ENCODE results near the gene ARF5.

ARF5 gene

DNA sequence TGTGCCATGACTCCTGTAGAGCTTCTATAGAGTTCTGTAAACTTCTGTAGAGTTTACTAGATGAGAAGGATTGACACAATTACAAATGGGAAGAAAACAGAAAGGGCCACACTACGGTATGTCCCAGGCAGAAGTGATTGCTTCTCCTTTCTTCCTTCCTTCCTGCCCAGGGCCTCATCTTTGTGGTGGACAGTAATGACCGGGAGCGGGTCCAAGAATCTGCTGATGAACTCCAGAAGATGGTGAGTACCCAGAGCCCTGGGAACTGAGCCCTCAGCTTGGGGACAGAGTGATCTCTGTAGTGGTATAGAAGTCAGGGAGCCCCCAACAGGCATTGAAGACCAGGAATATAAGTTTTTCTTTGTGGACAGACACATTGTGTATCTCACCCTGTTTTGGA lies 1.7 kb downstream of the ARF5 start:
- peak; percentile 5 for DNase-seq

DNA sequence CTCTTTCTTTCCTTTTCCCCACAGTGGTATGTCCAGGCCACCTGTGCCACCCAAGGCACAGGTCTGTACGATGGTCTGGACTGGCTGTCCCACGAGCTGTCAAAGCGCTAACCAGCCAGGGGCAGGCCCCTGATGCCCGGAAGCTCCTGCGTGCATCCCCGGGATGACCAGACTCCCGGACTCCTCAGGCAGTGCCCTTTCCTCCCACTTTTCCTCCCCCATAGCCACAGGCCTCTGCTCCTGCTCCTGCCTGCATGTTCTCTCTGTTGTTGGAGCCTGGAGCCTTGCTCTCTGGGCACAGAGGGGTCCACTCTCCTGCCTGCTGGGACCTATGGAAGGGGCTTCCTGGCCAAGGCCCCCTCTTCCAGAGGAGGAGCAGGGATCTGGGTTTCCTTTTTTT lies 3.0 kb downstream of the ARF5 start:
- DNase-seq: no peak

DNA sequence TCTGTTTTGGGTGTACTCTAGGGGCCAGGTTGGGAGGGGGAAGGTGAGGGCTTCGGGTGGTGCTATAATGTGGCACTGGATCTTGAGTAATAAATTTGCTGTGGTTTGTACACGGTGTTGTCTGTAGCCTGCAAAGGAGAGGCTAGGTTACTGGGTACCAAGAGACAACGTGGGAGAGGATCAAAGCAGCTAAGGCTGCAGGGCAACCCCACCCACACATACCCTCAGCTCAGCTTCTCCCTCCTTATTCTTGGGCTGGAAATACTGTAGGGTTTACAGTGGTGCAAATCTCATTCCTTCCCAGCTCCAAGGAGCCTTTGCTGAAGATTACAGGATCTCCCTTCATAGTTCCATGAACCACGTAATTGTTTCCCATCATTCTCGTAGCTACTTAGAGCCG lies 3.4 kb downstream of the ARF5 start:
- DNase-seq: no peak

DNA sequence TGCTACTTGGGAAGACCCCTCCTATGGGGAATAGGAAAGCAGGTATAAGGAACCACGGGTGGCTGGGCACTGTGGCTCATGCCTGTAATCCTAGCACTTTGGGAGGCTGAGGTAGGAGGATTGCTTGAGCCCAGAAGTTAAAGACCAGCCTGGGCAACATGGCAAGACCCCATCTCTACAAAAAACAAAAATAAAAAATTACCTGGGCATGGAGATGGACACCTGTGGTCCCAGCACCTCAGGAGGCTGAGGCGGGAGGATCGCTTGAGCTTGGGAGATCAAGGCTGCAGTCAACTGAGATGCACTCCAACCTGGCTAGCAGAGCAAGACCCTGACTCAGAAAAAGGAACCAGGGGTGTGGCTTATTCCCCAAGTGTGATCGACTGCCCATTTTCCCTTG lies 4.3 kb downstream of the ARF5 start:
- no peak for DNase-seq

DNA sequence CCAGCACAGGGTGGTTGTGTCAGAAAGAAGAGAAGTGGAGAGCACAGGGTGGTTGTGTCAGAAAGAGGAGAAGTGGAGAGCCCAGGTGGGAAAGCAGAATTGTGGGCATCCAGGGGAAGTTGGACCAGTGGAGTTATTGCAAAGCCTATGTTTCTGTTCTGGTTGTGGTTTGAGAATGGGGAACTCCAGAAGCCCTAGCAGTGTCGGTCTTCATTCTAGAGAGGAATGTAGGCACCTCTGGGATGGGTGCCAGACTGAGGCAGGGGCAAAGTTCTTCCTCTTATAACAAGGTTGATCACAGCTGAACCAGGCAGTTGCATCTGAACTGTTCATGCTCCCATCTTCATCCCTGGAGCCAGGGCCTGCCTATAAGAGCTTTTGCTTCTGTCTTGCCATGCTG lies 6.3 kb downstream of the ARF5 start:
- DNase-seq: peak; percentile 98

DNA sequence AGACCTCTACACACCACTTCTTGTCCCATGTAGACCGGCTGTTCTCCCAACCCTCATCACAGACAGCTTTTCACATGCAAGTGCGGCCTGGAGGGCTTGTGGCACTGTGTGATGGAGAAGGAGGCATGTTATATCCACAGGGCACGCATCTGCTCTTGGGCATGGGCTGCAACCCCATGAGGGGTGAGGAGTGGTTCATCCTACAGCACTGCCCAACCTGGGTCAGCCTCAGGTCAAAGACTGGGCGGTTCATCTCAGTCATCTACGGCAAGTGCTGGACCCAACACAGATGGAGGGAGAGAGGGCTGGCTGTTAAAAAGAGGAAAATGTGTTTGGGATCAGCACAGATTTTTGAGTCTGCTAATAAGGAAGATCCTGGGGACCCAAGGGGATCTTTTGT lies 7.5 kb downstream of the ARF5 start:
- DNase-seq: no peak

DNA sequence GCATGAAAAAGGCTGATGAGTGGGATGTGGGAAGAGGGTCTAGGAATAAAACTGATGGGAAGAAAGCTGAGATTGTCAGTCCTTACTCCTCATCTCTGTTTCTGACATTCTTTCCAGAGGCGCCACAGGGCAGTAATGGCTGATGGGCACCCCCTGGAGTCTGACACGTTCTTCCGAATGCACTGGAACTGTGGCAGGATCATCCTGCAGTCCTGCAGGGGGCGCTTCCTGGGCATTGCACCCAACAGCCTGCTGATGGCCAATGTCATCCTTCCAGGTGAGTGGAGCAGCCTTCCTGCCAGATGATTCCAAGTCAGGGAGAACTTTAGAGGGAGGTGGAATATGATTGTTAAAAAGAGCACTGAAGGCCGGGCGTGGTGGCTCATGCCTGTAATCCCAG lies 10.1 kb downstream of the ARF5 start:
- DNase-seq: no peak

DNA sequence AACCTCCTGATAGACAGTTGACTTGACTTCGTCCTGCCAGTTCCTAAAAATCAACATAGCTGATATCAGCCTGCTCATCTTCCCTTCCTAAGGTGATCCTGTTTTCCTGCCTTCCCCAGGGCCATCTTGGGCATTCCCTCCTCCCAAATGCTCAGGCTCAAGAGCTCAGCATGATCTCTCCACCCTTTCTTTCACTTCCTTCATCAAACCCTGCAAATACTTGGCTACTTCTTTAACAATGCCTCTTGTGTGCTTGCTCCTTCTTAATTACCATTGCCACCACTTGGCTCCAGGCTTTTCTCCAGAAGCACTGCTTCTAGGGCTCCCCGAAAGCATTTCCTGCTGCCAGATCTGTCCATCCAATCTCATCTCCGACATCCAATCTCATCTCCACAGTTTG lies 12.7 kb downstream of the ARF5 start:
- no peak for DNase-seq

DNA sequence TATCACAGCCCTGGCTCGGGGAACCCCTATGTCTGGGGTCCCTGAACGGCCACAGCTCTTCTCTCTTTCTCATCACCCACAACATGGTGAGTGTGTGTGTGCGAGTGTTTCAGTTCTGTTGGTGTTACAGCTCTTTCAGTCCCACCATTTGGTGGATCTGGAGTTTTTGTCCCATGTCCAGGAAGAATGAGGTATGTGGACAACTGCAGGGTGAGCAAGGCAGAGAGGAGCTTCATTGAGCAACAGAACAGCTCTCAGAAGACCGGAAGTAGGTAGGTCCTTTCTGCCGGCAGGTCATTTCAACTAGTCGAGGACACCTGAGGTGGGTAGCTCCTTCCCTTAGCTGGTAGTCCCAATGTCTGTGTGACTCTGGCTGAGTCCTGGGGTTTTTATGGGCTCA lies 20.2 kb downstream of the ARF5 start:
- DNase-seq: no peak

DNA sequence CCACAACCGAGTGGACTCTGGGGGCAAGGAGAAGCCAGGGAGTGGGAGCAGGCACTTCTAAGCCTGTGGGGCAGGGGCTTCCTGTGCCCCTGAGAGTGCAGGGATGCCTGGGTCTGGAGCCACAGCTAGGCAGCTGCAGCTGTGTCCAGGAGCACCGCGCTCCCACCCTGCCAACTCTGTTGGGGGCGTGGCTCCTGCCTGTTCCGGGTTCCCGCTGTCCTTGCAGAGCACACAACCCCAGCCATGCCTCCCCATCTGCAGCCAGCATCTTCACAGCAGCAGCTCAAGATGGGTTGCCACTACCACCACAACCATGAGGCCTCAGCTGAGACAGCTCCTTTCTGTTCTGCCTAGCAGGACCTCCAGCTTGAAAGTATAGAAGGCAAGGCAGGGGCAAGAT lies 21.1 kb downstream of the ARF5 start:
- no peak for DNase-seq

DNA sequence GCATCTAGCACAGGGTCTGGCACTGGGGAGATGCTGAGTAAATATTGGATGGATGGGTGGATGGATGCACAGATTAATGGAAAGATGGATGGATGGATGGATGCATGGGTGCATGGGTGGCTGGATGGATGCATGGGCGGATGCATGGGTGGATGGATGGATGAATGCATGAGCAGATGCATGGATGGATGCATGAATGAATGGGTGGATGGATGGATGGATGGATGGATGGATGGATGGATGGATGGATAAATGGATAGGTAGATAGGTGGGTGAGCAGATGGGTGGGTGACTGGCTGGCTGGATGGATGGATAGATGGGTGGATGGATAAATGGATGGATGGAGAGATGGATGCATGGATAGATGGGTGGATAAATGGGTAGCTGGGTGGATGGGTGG lies 24.1 kb downstream of the ARF5 start:
- no peak for DNase-seq

DNA sequence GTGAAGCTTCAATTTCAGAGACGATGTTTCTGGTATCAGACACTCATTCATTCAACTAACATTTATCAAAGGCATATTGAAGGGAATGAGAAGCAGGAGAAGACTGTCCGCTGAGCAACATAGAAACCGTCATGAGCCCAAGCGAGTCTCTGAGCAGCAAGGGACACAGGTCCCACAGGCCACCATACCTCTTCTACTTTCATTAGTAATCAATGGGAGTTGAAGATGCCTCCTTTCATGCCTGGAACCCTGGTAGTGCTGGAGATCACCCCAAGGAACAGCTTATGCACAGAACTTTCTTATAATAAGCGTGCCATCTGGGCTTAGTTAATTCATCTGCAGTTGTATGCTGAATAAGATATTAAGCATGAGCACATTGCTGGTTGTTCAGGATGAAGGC lies 28.5 kb downstream of the ARF5 start:
- no peak for DNase-seq

DNA sequence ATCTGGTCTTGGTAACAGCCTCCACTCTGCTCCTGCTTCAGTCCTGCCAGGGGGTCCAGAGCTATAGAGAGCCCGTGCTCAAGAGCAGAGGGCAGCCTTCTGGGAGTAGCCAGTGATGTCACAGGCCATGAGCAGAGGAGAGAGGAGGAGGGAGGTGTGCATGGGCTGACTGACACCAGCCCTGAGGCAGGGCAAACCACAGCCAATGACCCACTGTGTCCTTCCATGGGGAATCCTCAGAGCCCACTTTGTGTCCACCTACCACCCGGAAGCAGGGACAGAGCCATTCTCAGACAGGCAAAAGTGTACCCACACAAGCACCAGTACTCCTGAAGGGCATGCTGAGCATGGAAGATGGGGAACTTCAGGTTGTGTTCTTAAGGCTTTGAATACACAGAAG lies 29.8 kb downstream of the ARF5 start, which contains the start of gene PAX4:
Gene PAX4 (minus strand): TSS at position 101 of the 400 bp plus-strand sequence. CDS start 2,214 bp downstream, outside the sequence.
- DNase-seq: no peak

DNA sequence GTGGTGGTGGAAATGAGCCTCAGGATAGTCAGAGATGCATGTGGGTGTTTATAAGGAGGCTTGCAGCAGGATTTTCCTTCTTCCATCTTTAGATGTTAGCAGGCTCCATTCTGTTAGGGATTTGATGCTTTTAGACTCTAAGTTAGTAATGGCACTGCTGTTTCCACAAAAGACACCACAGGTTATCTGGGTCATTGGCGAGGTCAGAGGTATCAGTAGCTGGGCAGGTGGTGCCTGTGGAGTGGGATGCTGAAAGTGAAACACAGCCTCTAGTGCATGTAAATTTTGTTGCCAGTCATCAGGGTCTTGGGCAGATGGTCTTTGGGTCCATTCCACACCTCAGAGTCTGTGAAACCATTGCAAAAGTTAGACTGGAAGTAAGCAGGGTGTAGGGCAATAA lies 30.6 kb downstream of the ARF5 start:
- no peak for DNase-seq

DNA sequence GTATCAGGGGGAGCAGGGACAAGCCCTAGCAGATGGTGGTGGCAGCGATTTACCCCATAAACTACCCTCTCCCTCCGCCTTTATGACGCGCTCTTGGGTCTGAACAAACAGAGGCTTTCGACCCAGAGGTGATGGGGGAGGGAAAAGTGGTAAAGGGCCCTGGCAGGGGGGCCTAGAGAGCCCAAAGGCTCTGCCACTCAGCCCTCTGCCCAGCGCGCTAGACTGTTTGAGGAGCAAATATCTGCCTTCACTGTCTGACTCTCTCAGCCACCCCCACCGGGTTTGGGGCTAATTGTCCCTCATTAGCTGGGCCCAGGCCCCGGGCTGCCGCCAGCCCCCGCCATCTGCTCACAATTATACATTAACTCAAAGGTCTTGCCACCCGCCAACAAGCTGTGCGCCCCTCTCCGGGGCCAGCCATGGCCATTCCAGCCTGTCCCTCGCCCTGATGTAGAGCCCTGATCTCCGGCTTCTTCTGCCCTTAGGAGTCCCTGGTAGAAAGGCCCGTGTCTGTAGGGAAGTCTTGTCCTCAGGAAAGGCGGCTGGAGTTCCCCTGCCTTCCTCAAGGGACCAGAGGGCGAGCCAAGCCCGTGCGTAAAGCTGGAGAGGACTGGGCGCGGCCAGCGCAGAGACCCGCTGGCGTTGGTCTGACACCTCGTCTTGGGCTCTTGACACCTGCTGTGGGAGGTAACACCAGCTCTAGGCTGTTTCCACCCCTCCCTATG lies 31.6 kb downstream of the ARF5 start:
- DNase-seq: no peak

DNA sequence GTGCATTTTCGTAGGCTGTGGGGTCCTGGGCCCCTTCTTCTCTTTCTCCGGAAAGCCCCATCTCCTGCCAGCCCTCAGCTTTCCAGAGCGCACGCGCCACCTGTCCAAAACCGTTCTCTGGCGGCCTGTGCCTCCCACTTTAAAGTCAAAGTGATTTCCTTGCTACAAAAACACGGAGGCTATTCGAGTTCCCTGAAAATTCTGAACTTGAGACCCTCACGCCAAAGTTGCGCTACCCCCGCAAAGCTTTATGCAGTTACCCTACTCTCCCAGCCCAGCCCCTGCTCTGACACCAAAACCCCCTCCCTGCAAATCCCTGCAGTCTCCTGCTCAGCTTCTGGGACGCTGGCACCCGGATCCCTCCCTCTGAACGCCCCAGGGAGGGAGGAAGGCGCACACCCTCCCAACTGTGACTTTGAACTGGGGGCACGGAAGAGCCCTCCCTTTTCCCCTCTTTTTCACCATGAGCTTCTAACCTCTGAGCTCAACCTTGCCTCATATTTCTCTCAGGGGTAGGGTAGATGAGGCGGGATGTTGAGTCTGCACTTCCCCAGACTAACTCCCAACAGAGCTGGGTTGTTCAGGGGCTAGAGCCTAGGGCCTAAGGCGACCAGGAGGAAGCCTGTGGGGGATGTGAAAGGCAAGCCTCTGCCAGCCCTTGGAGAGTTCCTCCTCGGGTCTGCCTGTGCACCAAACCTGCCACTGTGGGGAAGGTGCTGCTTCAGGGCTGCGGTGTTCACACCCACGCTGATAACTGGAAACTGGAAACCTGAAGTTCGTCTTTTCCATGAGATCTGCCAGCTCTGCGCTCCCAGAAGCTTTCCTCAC lies 32.4 kb downstream of the ARF5 start:
- peak; percentile 48 for DNase-seq

DNA sequence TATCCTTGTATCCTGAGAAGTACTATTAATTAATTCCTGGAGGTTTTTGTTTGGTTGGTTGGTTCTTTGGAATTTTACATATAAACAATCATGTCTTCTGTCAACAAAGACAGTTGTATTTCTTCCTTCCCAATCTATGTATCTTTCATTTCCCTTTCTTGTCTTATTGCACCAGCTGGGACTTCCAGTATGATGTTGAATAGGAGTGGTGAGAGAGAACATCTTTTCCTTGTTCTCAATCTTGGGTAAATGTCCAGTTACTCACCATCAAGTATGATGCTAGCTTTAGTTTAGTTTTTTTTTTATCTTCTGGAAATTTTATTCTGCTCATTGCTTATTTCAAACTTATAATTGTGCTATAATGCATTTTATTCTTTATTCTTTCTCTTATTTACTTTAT lies 37.1 kb downstream of the ARF5 start:
- peak; percentile 3 for DNase-seq

DNA sequence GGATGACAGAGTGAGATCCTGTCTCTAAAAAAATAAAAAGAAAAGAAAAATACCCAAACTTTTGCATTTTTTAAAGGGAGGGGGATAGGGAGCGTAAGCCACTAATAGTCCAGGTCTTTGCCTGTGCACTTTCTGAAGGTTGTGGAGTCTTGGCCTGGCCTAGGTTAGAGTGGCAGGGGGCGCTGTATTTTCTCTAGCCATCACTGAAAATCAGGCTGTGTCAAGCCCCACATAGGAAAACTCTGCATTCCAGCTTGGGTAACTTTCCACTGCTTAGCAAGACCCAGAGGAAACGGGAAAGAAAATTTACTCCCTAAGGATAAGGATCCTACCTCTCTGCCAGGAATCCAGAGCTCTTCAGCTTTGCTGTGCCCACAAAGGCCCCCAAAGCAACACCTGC lies 40.2 kb downstream of the ARF5 start:
- DNase-seq: no peak

DNA sequence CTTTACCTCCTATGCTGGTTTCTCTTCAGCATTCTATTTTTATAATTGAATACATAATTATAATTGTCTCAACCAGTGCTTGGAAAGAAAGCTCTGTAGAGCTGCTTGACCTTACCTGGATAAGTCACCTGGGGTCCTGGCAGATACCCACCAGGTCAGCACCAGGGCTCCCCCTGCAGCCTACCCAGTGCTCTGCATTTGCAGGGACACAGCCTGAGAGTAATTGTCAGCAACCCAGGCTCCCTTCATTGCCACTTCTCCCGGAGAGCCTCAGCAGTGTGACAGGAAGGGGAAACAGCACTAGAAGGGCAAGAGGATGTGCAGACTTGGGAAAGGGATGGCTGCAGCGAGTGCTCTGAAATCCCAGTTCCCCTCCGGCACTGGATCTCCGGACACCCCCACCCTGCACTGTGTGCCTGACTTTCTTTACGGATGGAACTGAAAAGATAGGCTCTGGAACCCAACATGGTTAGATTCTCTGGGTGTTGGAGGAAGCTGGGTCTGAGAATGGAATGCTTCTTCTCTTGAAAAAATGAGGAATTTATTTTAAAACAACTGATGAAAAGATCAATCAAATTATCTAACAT lies 41.1 kb downstream of the ARF5 start:
- DNase-seq: peak; percentile 28

DNA sequence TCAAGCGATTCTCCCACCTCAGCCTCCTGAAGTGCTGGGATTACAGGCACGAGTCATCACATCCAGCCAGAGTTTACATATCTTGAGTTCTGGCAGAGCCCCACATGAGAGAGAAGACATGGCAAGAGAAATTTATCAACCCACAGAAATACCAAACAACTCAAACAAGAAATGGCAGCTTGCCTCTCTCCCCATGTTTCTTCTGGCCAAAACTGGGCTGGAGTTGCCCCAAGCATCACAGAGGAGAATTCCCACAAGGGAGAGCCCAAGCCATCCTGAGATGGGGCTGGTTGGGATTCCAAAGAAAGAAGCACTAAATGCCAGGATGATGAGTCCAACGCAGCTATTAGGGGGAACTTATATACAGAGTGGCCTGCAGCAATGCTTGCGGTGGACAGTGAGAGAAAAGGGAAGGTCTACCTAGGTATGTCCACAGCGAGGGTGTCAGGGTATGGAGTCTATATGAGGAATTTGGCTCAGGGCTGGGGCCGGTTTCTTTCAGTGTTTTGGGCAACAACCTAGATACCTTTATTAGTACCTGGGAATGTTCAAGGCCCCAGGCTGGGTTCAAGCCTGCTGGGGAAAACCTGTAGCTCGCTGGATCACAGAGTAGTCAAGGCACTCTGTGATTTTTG lies 44.2 kb downstream of the ARF5 start:
- no peak for DNase-seq

DNA sequence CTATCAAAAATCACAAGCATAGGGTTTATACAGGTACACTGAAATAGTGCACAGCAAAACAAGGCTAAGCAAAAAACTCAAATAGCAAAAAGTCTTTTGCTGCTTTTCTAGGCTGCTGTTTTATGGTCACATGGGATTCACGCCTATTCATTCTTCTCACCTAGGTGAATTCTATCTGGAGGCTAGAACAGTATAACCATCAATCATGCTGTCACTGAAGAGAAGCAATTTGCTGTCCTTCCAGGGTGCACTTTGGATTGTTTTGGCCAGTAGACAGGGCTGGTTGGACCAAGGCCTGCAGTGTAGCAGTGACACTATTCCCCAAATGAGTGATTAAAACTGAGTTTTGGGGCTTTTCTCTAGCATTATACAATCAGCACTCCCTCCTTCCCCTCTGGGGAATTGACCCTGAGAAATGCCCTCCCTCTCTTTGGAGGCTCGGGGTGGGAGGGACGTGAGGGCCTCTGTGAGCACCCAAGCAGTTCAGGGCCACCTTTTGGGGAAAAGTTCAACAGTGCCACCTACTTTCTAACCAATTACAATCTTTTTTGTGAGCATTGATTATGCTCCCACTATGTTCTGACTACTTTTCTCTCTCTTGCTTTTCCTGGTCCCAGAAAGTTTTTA lies 47.6 kb downstream of the ARF5 start:
- no peak for DNase-seq

DNA sequence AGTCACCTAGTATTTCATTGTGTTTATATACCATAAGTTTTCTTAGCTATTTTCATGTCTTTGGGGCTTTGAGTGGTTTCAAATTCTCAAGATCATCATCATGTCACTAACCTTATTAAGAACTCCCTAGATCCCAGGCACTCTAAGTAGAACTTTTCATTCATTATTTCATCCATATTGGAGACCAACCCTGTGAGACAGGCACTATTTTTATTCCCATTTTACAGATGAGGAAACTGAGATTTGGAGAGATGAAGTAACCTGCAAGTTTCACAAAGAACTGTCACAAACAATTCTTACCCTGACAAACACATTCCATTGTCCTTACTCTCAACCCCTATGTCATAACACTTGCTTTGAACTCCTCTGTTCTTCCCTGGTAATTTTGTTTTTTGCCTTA lies 50.0 kb downstream of the ARF5 start:
- no peak for DNase-seq
